NCI-H2196 treated with DMSO at 0.1 percent for 48 hours (cell line): ENCODE measurements around the gene ATP8B3.

Source experiments
- DNase-seq: peaks from one replicate; lab custom pipeline; 2025; ENCODE audit not compliant: unreplicated experiment; lab: John Stamatoyannopoulos, UW

ATP8B3 gene

GRCh38 chr19:1748115-1748872, 63.8 kb downstream of the ATP8B3 start:
- DNase-seq, result no peak

- DNase-seq, result no peak
Observed at GRCh38 chr19:1747285-1748114, 64.6 kb downstream of the ATP8B3 start.

- no peak for DNase-seq
Observed at GRCh38 chr19:1746401-1747284, 65.4 kb downstream of the ATP8B3 start.

GRCh38 chr19:1745589-1746031, 66.5 kb downstream of the ATP8B3 start:
- DNase-seq, result no peak

- no peak for DNase-seq
Observed at GRCh38 chr19:1744822-1745563, 67.1 kb downstream of the ATP8B3 start.

- no peak for DNase-seq
Observed at GRCh38 chr19:1744133-1744665, 67.9 kb downstream of the ATP8B3 start.

GRCh38 chr19:1742989-1743696, 68.9 kb downstream of the ATP8B3 start:
- DNase-seq, result no peak

- no peak for DNase-seq
Observed at GRCh38 chr19:1739960-1740629, 72.0 kb downstream of the ATP8B3 start.

- DNase-seq, result no peak
Observed at GRCh38 chr19:1736927-1737326, 75.1 kb downstream of the ATP8B3 start.

GRCh38 chr19:1736280-1736679, 75.8 kb downstream of the ATP8B3 start:
- no peak for DNase-seq

- DNase-seq, result no peak
Observed at GRCh38 chr19:1734321-1734966, 77.6 kb downstream of the ATP8B3 start.
